B cell (primary cell): Measurements from ENCODE around the gene RIPPLY1. TPM values are rescaled to one million over a fixed set of nuclear protein-coding genes. Genes with fewer than 3 reads are reported as not detected.

Experiments
- ATAC-seq: fragments of 200-7000 bp; cut with Tn5 transposase; one replicate; pipeline ENCODE4 v1.10.0; 2021; ENCODE audit warnings: low read depth, mild to moderate bottlenecking, moderate number of reproducible peaks, moderate library complexity
- CTCF ChIA-PET: fragments of 350-600 bp; sonication (Branson Sonifier 250); formaldehyde crosslinking; loops from one replicate; lab custom pipeline; 2021; ENCODE audit warnings: antibody characterized with exemption, inconsistent platforms; lab: Charles Lee
- POLR2A ChIA-PET: fragments of 350-600 bp; sonication (Branson Sonifier 250); formaldehyde crosslinking; loops from one replicate; lab custom pipeline; 2021; ENCODE audit warnings: antibody characterized with exemption; lab: Charles Lee
- DNase-seq: peaks from one replicate; pipeline ENCODE4 v3.0.0; 2013
- H2AFZ ChIP-seq: 2 replicates; pipeline ENCODE4 v1.6.1; 2012; ENCODE audit warnings: mild to moderate bottlenecking, low read depth, low read length; ENCODE audit not compliant: insufficient read depth, poor library complexity, severe bottlenecking
- H3K27ac ChIP-seq, 2 donors: 1 replicate in 1 of 2; 2 replicates in 1 of 2; pipeline ENCODE4 v1.5.1; 2012 to 2013; ENCODE audit warnings: low read length in 2 of 2, mild to moderate bottlenecking in 2 of 2, moderate library complexity in 1 of 2
- H3K27me3 ChIP-seq, 4 experiments: fragments of 200-600 bp in 1 of 4; sonication (generic) in 1 of 4; replicated peaks in 1 of 4; 1 replicate in 2 of 4; 2 replicates in 2 of 4; pipeline versions ENCODE4 v1.6.1 to v1.7.0; 2013 to 2016; ENCODE audit warnings: low read length in 3 of 4, mild to moderate bottlenecking in 2 of 4, mixed read lengths in 1 of 4, moderate library complexity in 1 of 4; ENCODE audit not compliant: insufficient read depth in 4 of 4, control insufficient read depth in 3 of 4; ENCODE audit errors: control extremely low read depth in 1 of 4
- H3K36me3 ChIP-seq, 2 experiments: replicated peaks in 1 of 2; 1 replicate in 1 of 2; 2 replicates in 1 of 2; pipeline versions ENCODE4 v1.6.1 to v1.7.1; 2013; ENCODE audit warnings: low read length in 1 of 2; ENCODE audit not compliant: insufficient read depth in 2 of 2, control insufficient read depth in 1 of 2; ENCODE audit errors: control extremely low read depth in 1 of 2, extremely low read depth in 1 of 2
- H3K4me1 ChIP-seq, 2 donors: fragments of 200-600 bp in 1 of 2; sonication (generic) in 1 of 2; 1 replicate in 1 of 2; 2 replicates in 1 of 2; pipeline versions ENCODE4 v1.5.1 to v1.6.1; 2013 to 2017; ENCODE audit warnings: low read length in 2 of 2; ENCODE audit not compliant: control insufficient read depth in 2 of 2, insufficient read depth in 2 of 2
- H3K4me2 ChIP-seq: replicated peaks from 2 replicates; pipeline ENCODE3; 2012; ENCODE audit warnings: mild to moderate bottlenecking, low read depth, low read length; ENCODE audit not compliant: poor library complexity, severe bottlenecking
- H3K4me3 ChIP-seq, 5 experiments: fragments of 200-600 bp in 1 of 5; sonication (generic) in 1 of 5; 1 replicate in 3 of 5; 2 replicates in 2 of 5; pipeline versions ENCODE4 v1.5.1 to v1.7.0; 2011 to 2016; ENCODE audit warnings: low read length in 4 of 5, mild to moderate bottlenecking in 4 of 5, low read depth in 2 of 5, control low read depth in 1 of 5, moderate library complexity in 1 of 5; ENCODE audit not compliant: insufficient read depth in 1 of 5; ENCODE audit errors: control extremely low read depth in 1 of 5, extremely low read depth in 1 of 5
- H3K79me2 ChIP-seq: fragments of 200-600 bp; sonication (generic); one replicate; pipeline ENCODE4 v1.6.0; 2016; ENCODE audit warnings: low read length; ENCODE audit not compliant: control insufficient read depth, insufficient read depth
- H3K9ac ChIP-seq: fragments of 200-600 bp; sonication (generic); 2 replicates; pipeline ENCODE4 v1.6.1; 2017; ENCODE audit warnings: mild to moderate bottlenecking, low read length, moderate library complexity
- H3K9me3 ChIP-seq, 3 donors: one replicate each; pipeline versions ENCODE4 v1.6.1 to v1.7.1; 2013; ENCODE audit warnings: low read length in 2 of 3; ENCODE audit not compliant: control insufficient read depth in 2 of 3, insufficient read depth in 1 of 3; ENCODE audit errors: control extremely low read depth in 1 of 3
- H4K20me1 ChIP-seq: 2 replicates; pipeline ENCODE4 v1.6.0; 2012; ENCODE audit warnings: mild to moderate bottlenecking, low read length; ENCODE audit not compliant: insufficient read depth, control insufficient read depth, poor library complexity, severe bottlenecking
- H3K27ac Mint-ChIP-seq: one replicate; pipeline ENCODE4 v1.8.0; 2021; ENCODE audit warnings: mixed read lengths
- H3K27me3 Mint-ChIP-seq: one replicate; pipeline ENCODE4 v1.8.0; 2021; ENCODE audit warnings: mixed read lengths
- H3K4me1 Mint-ChIP-seq: one replicate; pipeline ENCODE4 v1.8.0; 2021; ENCODE audit warnings: mixed read lengths
- H3K4me3 Mint-ChIP-seq: one replicate; pipeline ENCODE4 v1.8.0; 2021; ENCODE audit warnings: mixed read lengths
- H3K9me3 Mint-ChIP-seq: one replicate; pipeline ENCODE4 v1.8.0; 2022; ENCODE audit warnings: mixed read lengths; ENCODE audit not compliant: insufficient read depth
- EZH2 ChIP-seq: IDR thresholded peaks from 2 replicates; pipeline ENCODE4 v1.6.1; 2012; ENCODE audit warnings: borderline replicate concordance, low read depth, mild to moderate bottlenecking, moderate library complexity, low read length; ENCODE audit not compliant: insufficient read depth, poor library complexity, severe bottlenecking
- WGBS: methylation state at CpG from one replicate; pipeline ENCODE4 v1.1.5; 2013; ENCODE audit warnings: missing lambda C conversion rate; ENCODE audit not compliant: insufficient coverage; 5-methylcytosine and 5-hydroxymethylcytosine counted together
- intact Hi-C: fragments of 100-400 bp; cut with micrococcal nuclease; formaldehyde crosslinking; loops from one replicate; pipeline ENCODE4 v1.10.0; 2022
- polyA plus RNA-seq: library from polyadenylated mRNA; depleted of rRNA; stranded (reverse); fragments of >200 nt; gene quantifications from 2 replicates; pipeline ENCODE4 v1.2.3, GENCODE V29; 2012
- total RNA-seq, 2 donors: library from RNA; stranded (reverse); fragments of 120-200 nt in 1 of 2; gene quantifications; 1 replicate in 1 of 2; 2 replicates in 1 of 2; pipeline versions ENCODE4 v1.2.3 to v1.2.4, GENCODE V29; 2013 to 2022
- TF ChIP-seq, protein P1 (sequence below): fragments of 200-600 bp; IDR thresholded peaks from one replicate; pipeline ENCODE4 v1.8.0; 2022; ENCODE audit warnings: antibody characterized with exemption, mild to moderate bottlenecking

Gene RIPPLY1
- total and polyA plus RNA-seq, 2 donors (not counting 1 experiment from before 2014, with no cell fraction given) = not detected

DNA sequence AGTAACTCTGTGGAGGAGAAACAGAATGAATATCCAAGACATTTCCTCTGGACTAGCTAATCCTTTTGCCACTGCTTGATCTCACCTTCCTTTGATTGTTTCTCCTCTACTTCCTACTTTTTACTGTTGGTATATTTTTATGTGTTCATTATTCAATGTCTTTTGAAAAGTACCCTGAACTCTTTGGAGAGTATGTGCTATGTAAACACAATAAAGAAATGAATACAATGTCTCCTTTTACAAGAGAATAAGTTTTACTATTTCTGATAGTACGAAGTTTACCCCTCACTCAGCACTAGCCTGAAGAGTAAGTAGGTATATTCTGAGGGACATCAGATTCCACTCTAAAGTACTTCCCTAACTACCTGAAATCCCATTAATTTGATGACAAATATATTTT lies 36.9 kb upstream of the RIPPLY1 start:
- no peaks in the 10 kb centered on the region for H3K79me2 ChIP-seq
- ATAC-seq (no peak), DNase-seq (no peak)
- POLR2A ChIA-PET = no interaction called here
- no peak overlapping the region for H3K9ac ChIP-seq
- no peaks in the 10 kb centered on the region for H3K4me1 ChIP-seq
- no peak for TF ChIP-seq EZH2
- TF ChIP-seq, protein P1, sequence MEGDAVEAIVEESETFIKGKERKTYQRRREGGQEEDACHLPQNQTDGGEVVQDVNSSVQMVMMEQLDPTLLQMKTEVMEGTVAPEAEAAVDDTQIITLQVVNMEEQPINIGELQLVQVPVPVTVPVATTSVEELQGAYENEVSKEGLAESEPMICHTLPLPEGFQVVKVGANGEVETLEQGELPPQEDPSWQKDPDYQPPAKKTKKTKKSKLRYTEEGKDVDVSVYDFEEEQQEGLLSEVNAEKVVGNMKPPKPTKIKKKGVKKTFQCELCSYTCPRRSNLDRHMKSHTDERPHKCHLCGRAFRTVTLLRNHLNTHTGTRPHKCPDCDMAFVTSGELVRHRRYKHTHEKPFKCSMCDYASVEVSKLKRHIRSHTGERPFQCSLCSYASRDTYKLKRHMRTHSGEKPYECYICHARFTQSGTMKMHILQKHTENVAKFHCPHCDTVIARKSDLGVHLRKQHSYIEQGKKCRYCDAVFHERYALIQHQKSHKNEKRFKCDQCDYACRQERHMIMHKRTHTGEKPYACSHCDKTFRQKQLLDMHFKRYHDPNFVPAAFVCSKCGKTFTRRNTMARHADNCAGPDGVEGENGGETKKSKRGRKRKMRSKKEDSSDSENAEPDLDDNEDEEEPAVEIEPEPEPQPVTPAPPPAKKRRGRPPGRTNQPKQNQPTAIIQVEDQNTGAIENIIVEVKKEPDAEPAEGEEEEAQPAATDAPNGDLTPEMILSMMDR = no peak
- H3K36me3 ChIP-seq = no peaks in the 10 kb centered on the region
- no peak overlapping the region for H3K4me3 ChIP-seq
- Mint-ChIP-seq H3K4me1 (no peaks in the 10 kb centered on the region), H3K27me3 (no peaks in the 10 kb centered on the region), H3K4me3 (no peak overlapping the region), H3K9me3 (no peaks in the 10 kb centered on the region), H3K27ac (no peak overlapping the region)
- H3K9me3 ChIP-seq = no peaks in the 10 kb centered on the region
- no peak overlapping the region for H3K4me2 ChIP-seq
- CTCF ChIA-PET = no interaction called here
- no peaks in the 10 kb centered on the region for H3K27me3 ChIP-seq
- WGBS = no CpG with 5 or more reads among the region's 1 CpG
- no peaks in the 10 kb centered on the region for H4K20me1 ChIP-seq
- intact Hi-C loops = no loop called here
- no peak overlapping the region for H2AFZ ChIP-seq
- H3K27ac ChIP-seq = no peak overlapping the region

- H3K27me3 ChIP-seq = no peaks in the 10 kb centered on the region
- H2AFZ ChIP-seq = no peak overlapping the region
- no peak overlapping the region for H3K27ac Mint-ChIP-seq
- CTCF ChIA-PET = no interaction called here
- no peaks in the 10 kb centered on the region for H3K4me1 Mint-ChIP-seq
- WGBS = no CpG with 5 or more reads among the region's 3 CpGs
- POLR2A ChIA-PET = no interaction called here
- H3K4me2 ChIP-seq = no peak overlapping the region
- no peaks in the 10 kb centered on the region for H3K27me3 Mint-ChIP-seq
- intact Hi-C loops = no loop called here
- no peak for DNase-seq
- no peaks in the 10 kb centered on the region for H3K9me3 Mint-ChIP-seq
- ATAC-seq = no peak
- no peak overlapping the region for H3K4me3 ChIP-seq
- no peak overlapping the region for H3K9ac ChIP-seq
- H3K4me1 ChIP-seq = no peaks in the 10 kb centered on the region
- H3K27ac ChIP-seq = no peak overlapping the region
- H3K79me2 ChIP-seq = no peaks in the 10 kb centered on the region
- no peaks in the 10 kb centered on the region for H4K20me1 ChIP-seq
- H3K9me3 ChIP-seq = no peaks in the 10 kb centered on the region
- H3K36me3 ChIP-seq = no peaks in the 10 kb centered on the region
- TF ChIP-seq, protein P1 = no peak
- no peak for TF ChIP-seq EZH2
- no peak overlapping the region for H3K4me3 Mint-ChIP-seq
Measured at GRCh38 chrX:106939566-106939965, 36.4 kb upstream of the RIPPLY1 start.
